K562 (cell line): ENCODE data around the gene RRAS. TPM values are rescaled to one million over a fixed set of nuclear protein-coding genes. Genes with fewer than 3 reads are reported as not detected.

Source experiments
- ADNP ChIP-seq: fragments of 200-800 bp; sonication (Bioruptor generic); IDR thresholded peaks from 2 replicates; pipeline ENCODE4 v1.6.1; 2016; ENCODE audit warnings: missing genetic modification characterization, missing compliant biosample characterization
- CBX8 ChIP-seq: fragments of 200-600 bp; sonication (generic); IDR thresholded peaks from 2 replicates; pipeline ENCODE4 v1.6.1; 2012; ENCODE audit warnings: borderline replicate concordance, mixed run types, low read depth, mild to moderate bottlenecking, moderate library complexity, mixed read lengths, low read length, control low read depth, inconsistent platforms; ENCODE audit not compliant: poor library complexity, severe bottlenecking; ENCODE audit errors: extremely low read depth
- CLOCK ChIP-seq: fragments of 250-450 bp; sonication (Bioruptor Pico); IDR thresholded peaks from 2 replicates; pipeline ENCODE4 v1.4.0; 2020; ENCODE audit warnings: mild to moderate bottlenecking, moderate library complexity, borderline replicate concordance
- CREB1 ChIP-seq, 2 experiments: sonication (generic) in 1 of 2; formaldehyde crosslinking in 1 of 2; IDR thresholded peaks; 2 replicates each; pipeline versions ENCODE4 v1.6.1 to v1.8.0; 2012 to 2022; ENCODE audit warnings: inconsistent platforms in 1 of 2, mild to moderate bottlenecking in 1 of 2, missing genetic modification reagents in 1 of 2, moderate library complexity in 1 of 2
- E2F1 ChIP-seq: sonication (generic); formaldehyde crosslinking; IDR thresholded peaks from 2 replicates; pipeline ENCODE4 v1.8.1; 2023; ENCODE audit warnings: mild to moderate bottlenecking, missing genetic modification reagents, moderate library complexity
- HMGN3 ChIP-seq: IDR thresholded peaks from 2 replicates; pipeline ENCODE4 v1.6.1; 2011; ENCODE audit warnings: borderline replicate concordance, low read depth, mild to moderate bottlenecking, mixed read lengths, low read length; ENCODE audit not compliant: insufficient read length; ENCODE audit errors: extremely low read depth
- ILF3 ChIP-seq: fragments of 450-650 bp; IDR thresholded peaks from 2 replicates; pipeline ENCODE4 v1.6.1; 2018; ENCODE audit warnings: antibody characterized with exemption, mild to moderate bottlenecking, moderate library complexity, borderline replicate concordance
- KLF1 ChIP-seq: fragments of 450-650 bp; IDR thresholded peaks from 2 replicates; pipeline ENCODE4 v1.6.1; 2016; ENCODE audit warnings: missing genetic modification characterization, missing compliant biosample characterization
- RERE ChIP-seq: sonication (generic); formaldehyde crosslinking; IDR thresholded peaks from 2 replicates; pipeline ENCODE4 v1.8.0; 2023; ENCODE audit warnings: missing genetic modification reagents, mild to moderate bottlenecking, borderline replicate concordance
- SMAD1 ChIP-seq: fragments of 150-350 bp; IDR thresholded peaks from 2 replicates; pipeline ENCODE4 v1.6.1; 2014; ENCODE audit warnings: low read length, low read depth; ENCODE audit not compliant: partially characterized antibody
- SREBF1 ChIP-seq: fragments of 150-350 bp; IDR thresholded peaks from 2 replicates; pipeline ENCODE4 v1.6.1; 2014; ENCODE audit warnings: antibody characterized with exemption, low read depth, low read length, borderline replicate concordance
- ZBTB43 ChIP-seq: sonication (generic); formaldehyde crosslinking; IDR thresholded peaks from 2 replicates; pipeline ENCODE4 v1.8.0; 2023; ENCODE audit warnings: mild to moderate bottlenecking, missing genetic modification reagents
- polyA plus RNA-seq, 8 experiments: library from polyadenylated mRNA; depleted of rRNA in 4 of 8; stranded (reverse) in 5 of 8; unstranded in 3 of 8; fragments of >200 nt; fragmentation: Nextera tagmentation in 2 of 8; fragmentation: Illumina TruSeq in 1 of 8; extraction: Ambion mirVana in 2 of 8; extraction: Trizol in 1 of 8; gene quantifications; 2 replicates each; pipeline versions ENCODE4 v1.2.1 to v1.2.3, GENCODE V29; 2011 to 2014; ENCODE audit warnings: inconsistent platforms in 1 of 8, missing spikeins in 1 of 8
- total RNA-seq, 7 experiments: library from RNA; depleted of rRNA in 6 of 7; stranded (reverse); fragments of >200 nt in 6 of 7; fragmentation: Illumina TruSeq in 2 of 7; extraction: Trizol in 2 of 7; gene quantifications; 2 replicates each; pipeline versions ENCODE4 v1.2.1 to v1.2.3, GENCODE V29; 2011 to 2021; ENCODE audit warnings: low replicate concordance in 1 of 7

RRAS gene
- total and polyA plus RNA-seq, 9 of the 15 experiments (the other 6 are each of a cell fraction or from before 2014, with no cell fraction given): 0.70 to 17.3 (median 8.2) TPM

GRCh38 chr19:49590071-49590970 is 49.6 kb downstream of the RRAS start (continued):
- TF ChIP-seq E2F1 (CRISPR knock-in tag): no peak
- TF ChIP-seq CREB1 (IDR thresholded peaks at IDR 0.05): no peak
- peak; percentile 9; the same call in 1 of the 2 replicates for TF ChIP-seq CREB1 (CRISPR knock-in tag; IDR thresholded peaks at IDR 0.05)
- 0 out of 2 replicates have a peak, but pooled peaks have one; percentile 48 for TF ChIP-seq ZBTB43 (CRISPR knock-in tag)
- TF ChIP-seq ILF3: no peak
- no peak for TF ChIP-seq HMGN3
- TF ChIP-seq ADNP (tag): no peak
- no peak for TF ChIP-seq RERE (CRISPR knock-in tag)
- no peak for TF ChIP-seq CLOCK
- peak; percentile 72 for TF ChIP-seq SMAD1
- TF ChIP-seq CBX8: no peak
- TF ChIP-seq SREBF1: no peak
- 0 out of 2 replicates have a peak, but pooled peaks have one; percentile 19 for TF ChIP-seq KLF1 (tag)
